Keratinocyte (primary cell): ENCODE measurements around the gene FNDC3B.

ENCODE experiments used
- CTCF ChIP-seq, 3 experiments: IDR thresholded peaks in 1 of 3; conservative IDR thresholded peaks in 1 of 3; optimal IDR thresholded peaks in 1 of 3; 2 replicates in 2 of 3; 3 replicates in 1 of 3; pipeline versions ENCODE3 to v1.5.1; 2011; ENCODE audit warnings: low read length in 3 of 3, mild to moderate bottlenecking in 3 of 3, moderate library complexity in 2 of 3, control low read depth in 1 of 3, inconsistent platforms in 1 of 3; ENCODE audit not compliant: insufficient read depth in 2 of 3; ENCODE audit errors: extremely low read depth in 1 of 3
- EZH2 ChIP-seq: IDR thresholded peaks from one replicate; pipeline ENCODE4 v1.6.1; 2012; ENCODE audit warnings: inconsistent platforms, mild to moderate bottlenecking, low read length, moderate library complexity

- no peak for TF ChIP-seq CTCF (optimal IDR thresholded peaks at IDR 0.05 in 1 of 3, IDR thresholded peaks at IDR 0.05 in 1 of 3, conservative IDR thresholded peaks at IDR 0.05 in 1 of 3; ENCODE audit: extremely low read depth in 1 of 3, insufficient read depth in 2 of 3, low read length in 3 of 3)
- no peak for TF ChIP-seq EZH2
These were observed 39.3 kb downstream of the FNDC3B start for GRCh38 chr3:172078721-172079120.
